ENCODE results near the gene ARL5C. TPM values are rescaled to one million over a fixed set of nuclear protein-coding genes. Genes with fewer than 3 reads are reported as not detected.

ARL5C gene
- total RNA-seq, 1 experiment from 2014 or later, result not detected

- no peak for TF ChIP-seq TEAD4 (CRISPR knock-in tag; IDR thresholded peaks at IDR 0.05)
Observed at GRCh38 chr17:39164675-39165143, 1.3 kb downstream of the ARL5C start (continued).

- Mint-ChIP-seq H3K9me3 (no peaks in the 10 kb centered on the region), H3K4me1 (peaks cover 17% of the 10 kb centered on the region), H3K36me3 (no peaks in the 10 kb centered on the region), H3K27ac (no peak overlapping the region), H3K4me3 (no peak overlapping the region), H3K27me3 (ENCODE audit: low read depth) (peaks cover 32% of the 10 kb centered on the region)
- ATAC-seq (no peak), DNase-seq (ENCODE audit: low spot score) (no peak)
- TF ChIP-seq CTCF (IDR thresholded peaks at IDR 0.05) (no peak), AFF4 (CRISPR knock-in tag; IDR thresholded peaks at IDR 0.05; ENCODE audit: borderline replicate concordance) (no peak), USF2 (CRISPR knock-in tag; IDR thresholded peaks at IDR 0.05) (no peak), TCF7 (CRISPR knock-in tag; IDR thresholded peaks at IDR 0.05; ENCODE audit: low read depth) (no peak), FOXP1 (CRISPR knock-in tag; IDR thresholded peaks at IDR 0.05; ENCODE audit: borderline replicate concordance) (no peak), NFATC4 (CRISPR knock-in tag; IDR thresholded peaks at IDR 0.05) (no peak), NR3C1 (CRISPR knock-in tag; conservative IDR thresholded peaks at IDR 0.05; ENCODE audit: low read depth) (no peak), HMGXB4 (CRISPR knock-in tag; IDR thresholded peaks at IDR 0.05) (no peak), ZBTB43 (CRISPR knock-in tag; IDR thresholded peaks at IDR 0.05) (no peak), GRHL2 (CRISPR knock-in tag; IDR thresholded peaks at IDR 0.05; ENCODE audit: insufficient replicate concordance, severe bottlenecking) (no peak), ARID4B (CRISPR knock-in tag; IDR thresholded peaks at IDR 0.05; ENCODE audit: borderline replicate concordance) (no peak)
- ChIA-PET CTCF (interaction anchor here (1.0 to 7.0 kb wide), 3 partner anchors 12 to 82 kb away, joined by 3 to 284 read pairs (median 3); no protein-coding TSS in a partner anchor), POLR2A (no interaction called here)
Observed at GRCh38 chr17:39161962-39162361, 4.0 kb downstream of the ARL5C start.

All from WTC11 (cell line).